ENCODE measurements around the gene NCKAP5L. TPM values are rescaled to one million over a fixed set of nuclear protein-coding genes. Genes with fewer than 3 reads are reported as not detected.

The NCKAP5L gene
- total and polyA plus RNA-seq, 9 of the 15 experiments (the other 6 are each of a cell fraction or from before 2014, with no cell fraction given), result 0.01 to 14.4 (median 3.7) TPM

DNA sequence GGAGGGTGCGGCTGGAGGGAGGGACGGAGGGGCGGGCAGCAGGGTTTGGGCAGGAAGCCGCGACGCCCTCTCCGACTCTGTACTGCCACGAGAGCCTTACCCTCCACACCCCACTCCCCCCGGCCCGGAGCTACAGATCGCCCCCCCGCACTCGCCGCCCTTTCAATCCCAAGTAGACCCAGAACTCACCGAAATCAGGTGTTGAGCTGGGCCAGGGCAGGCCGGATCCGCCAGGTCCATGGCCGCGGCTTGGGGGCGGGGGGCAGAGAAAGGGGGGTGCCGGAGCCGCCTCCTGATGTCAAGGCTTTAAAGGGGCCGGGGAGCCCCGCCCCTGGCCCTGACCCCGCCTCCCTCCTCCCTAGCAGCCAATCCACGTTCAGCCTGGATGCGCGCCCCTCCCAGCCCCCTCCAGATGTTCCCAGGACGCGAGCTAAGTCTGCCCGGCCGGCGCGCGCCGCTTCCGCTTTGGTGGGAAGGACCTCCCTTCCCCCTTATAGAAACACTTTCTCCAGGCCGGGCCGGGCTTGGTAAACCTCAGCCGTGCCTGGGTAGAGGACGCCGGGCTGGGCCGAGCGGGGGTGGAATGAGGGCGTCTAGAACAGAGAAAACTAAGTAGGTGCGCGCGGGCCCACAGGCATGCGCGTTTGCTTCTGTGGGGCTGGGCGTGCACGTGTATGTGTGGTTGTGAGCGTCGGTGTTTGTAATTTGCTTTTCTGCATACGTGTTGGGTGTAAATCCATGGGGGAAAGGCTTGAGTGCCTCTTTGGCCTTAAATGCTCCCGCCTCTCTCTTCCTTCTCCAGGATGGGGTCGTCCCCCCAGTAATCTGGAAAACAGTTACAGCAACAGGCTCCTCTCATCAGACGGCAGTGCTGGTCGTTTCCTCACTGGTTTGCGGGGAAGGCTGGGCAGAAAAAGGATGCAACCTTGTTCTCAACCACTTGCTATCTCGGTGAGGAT lies at the start of gene NCKAP5L (continued):
- TF ChIP-seq, protein P1, sequence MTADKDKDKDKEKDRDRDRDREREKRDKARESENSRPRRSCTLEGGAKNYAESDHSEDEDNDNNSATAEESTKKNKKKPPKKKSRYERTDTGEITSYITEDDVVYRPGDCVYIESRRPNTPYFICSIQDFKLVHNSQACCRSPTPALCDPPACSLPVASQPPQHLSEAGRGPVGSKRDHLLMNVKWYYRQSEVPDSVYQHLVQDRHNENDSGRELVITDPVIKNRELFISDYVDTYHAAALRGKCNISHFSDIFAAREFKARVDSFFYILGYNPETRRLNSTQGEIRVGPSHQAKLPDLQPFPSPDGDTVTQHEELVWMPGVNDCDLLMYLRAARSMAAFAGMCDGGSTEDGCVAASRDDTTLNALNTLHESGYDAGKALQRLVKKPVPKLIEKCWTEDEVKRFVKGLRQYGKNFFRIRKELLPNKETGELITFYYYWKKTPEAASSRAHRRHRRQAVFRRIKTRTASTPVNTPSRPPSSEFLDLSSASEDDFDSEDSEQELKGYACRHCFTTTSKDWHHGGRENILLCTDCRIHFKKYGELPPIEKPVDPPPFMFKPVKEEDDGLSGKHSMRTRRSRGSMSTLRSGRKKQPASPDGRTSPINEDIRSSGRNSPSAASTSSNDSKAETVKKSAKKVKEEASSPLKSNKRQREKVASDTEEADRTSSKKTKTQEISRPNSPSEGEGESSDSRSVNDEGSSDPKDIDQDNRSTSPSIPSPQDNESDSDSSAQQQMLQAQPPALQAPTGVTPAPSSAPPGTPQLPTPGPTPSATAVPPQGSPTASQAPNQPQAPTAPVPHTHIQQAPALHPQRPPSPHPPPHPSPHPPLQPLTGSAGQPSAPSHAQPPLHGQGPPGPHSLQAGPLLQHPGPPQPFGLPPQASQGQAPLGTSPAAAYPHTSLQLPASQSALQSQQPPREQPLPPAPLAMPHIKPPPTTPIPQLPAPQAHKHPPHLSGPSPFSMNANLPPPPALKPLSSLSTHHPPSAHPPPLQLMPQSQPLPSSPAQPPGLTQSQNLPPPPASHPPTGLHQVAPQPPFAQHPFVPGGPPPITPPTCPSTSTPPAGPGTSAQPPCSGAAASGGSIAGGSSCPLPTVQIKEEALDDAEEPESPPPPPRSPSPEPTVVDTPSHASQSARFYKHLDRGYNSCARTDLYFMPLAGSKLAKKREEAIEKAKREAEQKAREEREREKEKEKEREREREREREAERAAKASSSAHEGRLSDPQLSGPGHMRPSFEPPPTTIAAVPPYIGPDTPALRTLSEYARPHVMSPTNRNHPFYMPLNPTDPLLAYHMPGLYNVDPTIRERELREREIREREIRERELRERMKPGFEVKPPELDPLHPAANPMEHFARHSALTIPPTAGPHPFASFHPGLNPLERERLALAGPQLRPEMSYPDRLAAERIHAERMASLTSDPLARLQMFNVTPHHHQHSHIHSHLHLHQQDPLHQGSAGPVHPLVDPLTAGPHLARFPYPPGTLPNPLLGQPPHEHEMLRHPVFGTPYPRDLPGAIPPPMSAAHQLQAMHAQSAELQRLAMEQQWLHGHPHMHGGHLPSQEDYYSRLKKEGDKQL (CRISPR knock-in tag; IDR thresholded peaks at IDR 0.05; ENCODE audit: borderline replicate concordance), result peak; percentile 95
- peak; percentile 49; the same call in 1 of the 2 replicates for TF ChIP-seq MXI1 (IDR thresholded peaks at IDR 0.05; ENCODE audit: low read depth, low read length)
- no peak for TF ChIP-seq JUND (IDR thresholded peaks at IDR 0.05; ENCODE audit: borderline replicate concordance, low read depth, low read length)
- no peak for TF ChIP-seq JUND (tag; IDR thresholded peaks at IDR 0.05; ENCODE audit: borderline replicate concordance, low read depth, low read length)
- no peak for TF ChIP-seq CGGBP1 (CRISPR knock-in tag; IDR thresholded peaks at IDR 0.05)
- peak; percentile 68; the same call in 1 of the 2 replicates for TF ChIP-seq ZBTB7A (IDR thresholded peaks at IDR 0.05; ENCODE audit: borderline replicate concordance, control insufficient read depth, low read depth, low read length)
- no peak for TF ChIP-seq ZNF436 (CRISPR knock-in tag; IDR thresholded peaks at IDR 0.05)
- peak; percentile 86; the same call in 1 of the 2 replicates for TF ChIP-seq IRF1 (CRISPR knock-in tag; IDR thresholded peaks at IDR 0.05; ENCODE audit: borderline replicate concordance)
- TF ChIP-seq CHAMP1 (IDR thresholded peaks at IDR 0.05), result no peak
- TF ChIP-seq CBX1 (IDR thresholded peaks at IDR 0.05; ENCODE audit: low read depth), result peak; percentile 58; the same call in 1 of the 2 replicates
- peak; percentile 18 for TF ChIP-seq ZNF395 (CRISPR knock-in tag; IDR thresholded peaks at IDR 0.05)
- no peak for TF ChIP-seq ZNF408 (CRISPR knock-in tag; IDR thresholded peaks at IDR 0.05; ENCODE audit: low read depth)
- peak; percentile 17 for TF ChIP-seq PCBP1 (IDR thresholded peaks at IDR 0.05; ENCODE audit: low read depth, low read length, poor library complexity, severe bottlenecking)
- TF ChIP-seq NELFE (IDR thresholded peaks at IDR 0.05; ENCODE audit: insufficient read depth, insufficient read length), result no peak

Measured in K562 (cell line).